Mesenchymal stem cell (in vitro differentiated cells and primary cell): Measurements from ENCODE around the gene PANK1.
A peak's percentile ranks its signal among the peaks of the same experiment; 100 is the strongest.

ENCODE experiments used
- DNase-seq: peaks from one replicate; pipeline ENCODE4 v3.0.0-alpha.2; 2013
- H2AFZ ChIP-seq: one replicate; pipeline ENCODE4 v1.6.1; 2013; ENCODE audit warnings: low read depth, mild to moderate bottlenecking, control low read depth, inconsistent platforms, low read length, moderate library complexity
- H2AK5ac ChIP-seq: 2 replicates; pipeline ENCODE4 v1.6.1; 2013; ENCODE audit warnings: low read length, moderate library complexity, mild to moderate bottlenecking, inconsistent platforms; ENCODE audit not compliant: severe bottlenecking
- H2BK120ac ChIP-seq: one replicate; pipeline ENCODE4 v1.6.1; 2013; ENCODE audit warnings: low read depth, mild to moderate bottlenecking, inconsistent platforms, low read length, moderate library complexity
- H2BK12ac ChIP-seq, 2 experiments: one replicate each; pipeline ENCODE4 v1.6.1; 2013; ENCODE audit warnings: inconsistent platforms in 2 of 2, low read length in 2 of 2, mild to moderate bottlenecking in 2 of 2, moderate library complexity in 2 of 2, control low read depth in 1 of 2
- H2BK15ac ChIP-seq: one replicate; pipeline ENCODE4 v1.6.1; 2013; ENCODE audit warnings: mild to moderate bottlenecking, low read depth, inconsistent platforms; ENCODE audit not compliant: poor library complexity, severe bottlenecking
- H2BK5ac ChIP-seq: 2 replicates; pipeline ENCODE4 v1.6.1; 2013; ENCODE audit warnings: low read depth, mild to moderate bottlenecking, low read length, control low read depth, inconsistent platforms; ENCODE audit not compliant: poor library complexity, severe bottlenecking
- H3K14ac ChIP-seq, 2 experiments: one replicate each; pipeline ENCODE4 v1.6.1; 2013; ENCODE audit warnings: inconsistent platforms in 2 of 2, low read length in 2 of 2, control low read depth in 1 of 2, mild to moderate bottlenecking in 1 of 2, moderate library complexity in 1 of 2
- H3K18ac ChIP-seq, 2 experiments: one replicate each; pipeline ENCODE4 v1.6.1; 2013; ENCODE audit warnings: inconsistent platforms in 2 of 2, low read length in 2 of 2, control low read depth in 1 of 2, low read depth in 1 of 2, mild to moderate bottlenecking in 1 of 2
- H3K23ac ChIP-seq, 2 experiments: one replicate each; pipeline ENCODE4 v1.6.1; 2013; ENCODE audit warnings: inconsistent platforms in 2 of 2, low read length in 2 of 2, mild to moderate bottlenecking in 2 of 2, moderate library complexity in 2 of 2, control low read depth in 1 of 2
- H3K27ac ChIP-seq: 2 replicates; pipeline ENCODE4 v1.5.1; 2013; ENCODE audit warnings: mild to moderate bottlenecking, moderate library complexity, low read length, control low read depth, inconsistent platforms; ENCODE audit not compliant: poor library complexity, severe bottlenecking
- H3K27me3 ChIP-seq, 2 experiments: 2 replicates each; pipeline versions ENCODE4 v1.6.1 to v1.7.0; 2013; ENCODE audit warnings: low read length in 2 of 2, mild to moderate bottlenecking in 2 of 2, moderate library complexity in 2 of 2, control low read depth in 1 of 2, inconsistent platforms in 1 of 2; ENCODE audit not compliant: control insufficient read depth in 1 of 2, insufficient read depth in 1 of 2
- H3K36me3 ChIP-seq, 2 experiments: 2 replicates each; pipeline versions ENCODE4 v1.6.1 to v1.7.0; 2013; ENCODE audit warnings: low read length in 2 of 2, control low read depth in 1 of 2, inconsistent platforms in 1 of 2, low read depth in 1 of 2, mild to moderate bottlenecking in 1 of 2; ENCODE audit not compliant: insufficient read depth in 2 of 2, control insufficient read depth in 1 of 2
- H3K4ac ChIP-seq, 2 experiments: one replicate each; pipeline ENCODE4 v1.6.1; 2013; ENCODE audit warnings: inconsistent platforms in 2 of 2, low read length in 2 of 2, mild to moderate bottlenecking in 2 of 2, moderate library complexity in 2 of 2, control low read depth in 1 of 2, low read depth in 1 of 2
- H3K4me1 ChIP-seq: 2 replicates; pipeline ENCODE4 v1.6.1; 2013; ENCODE audit warnings: low read depth, low read length, control low read depth; ENCODE audit not compliant: control insufficient read depth, insufficient read depth
- H3K4me2 ChIP-seq: 2 replicates; pipeline ENCODE4 v1.6.1; 2013; ENCODE audit warnings: low read length, mild to moderate bottlenecking, inconsistent platforms; ENCODE audit not compliant: poor library complexity, severe bottlenecking
- H3K4me3 ChIP-seq, 2 experiments: 2 replicates each; pipeline versions ENCODE4 v1.5.1 to v1.7.0; 2013; ENCODE audit warnings: low read length in 2 of 2, mild to moderate bottlenecking in 2 of 2, control low read depth in 1 of 2, low read depth in 1 of 2; ENCODE audit not compliant: insufficient read depth in 1 of 2
- H3K79me1 ChIP-seq: replicated peaks from 2 replicates; pipeline ENCODE4 v1.6.1; 2013; ENCODE audit warnings: mild to moderate bottlenecking, control low read depth, low read length, inconsistent platforms; ENCODE audit not compliant: poor library complexity, severe bottlenecking
- H3K9ac ChIP-seq: 2 replicates; pipeline ENCODE4 v1.7.0; 2013; ENCODE audit warnings: mild to moderate bottlenecking, low read length, moderate library complexity
- H3K9me3 ChIP-seq: 2 replicates; pipeline ENCODE4 v1.7.0; 2013; ENCODE audit warnings: mild to moderate bottlenecking, low read length; ENCODE audit not compliant: control insufficient read depth
- H4K8ac ChIP-seq: one replicate; pipeline ENCODE4 v1.6.1; 2013; ENCODE audit warnings: inconsistent platforms, mild to moderate bottlenecking, low read length, moderate library complexity
- H4K91ac ChIP-seq: one replicate; pipeline ENCODE4 v1.6.1; 2013; ENCODE audit warnings: mild to moderate bottlenecking, low read length, inconsistent platforms
- WGBS: methylation state at CpG from one replicate; pipeline ENCODE4 v1.1.7; 2013; ENCODE audit warnings: mixed read lengths; 5-methylcytosine and 5-hydroxymethylcytosine counted together

PANK1 gene

DNA sequence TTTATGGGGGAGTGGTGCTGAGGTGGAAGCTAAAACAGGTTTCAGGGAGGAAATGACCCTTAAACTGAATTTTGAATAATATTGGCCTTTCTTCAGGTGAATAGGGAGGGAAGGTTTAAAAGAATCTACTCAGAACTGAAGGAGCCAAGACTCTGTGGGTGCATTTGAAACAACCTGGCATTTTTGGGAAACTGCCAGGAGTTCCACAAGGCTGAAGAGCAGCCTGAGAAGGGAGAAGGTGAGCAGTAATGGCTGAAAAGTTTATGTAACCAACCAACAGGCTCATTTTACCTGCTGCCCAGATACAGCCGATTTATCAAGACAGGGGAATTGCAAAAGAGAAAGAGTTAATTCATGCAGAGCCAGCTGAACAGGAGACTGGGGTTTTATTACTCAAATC is 4.0 kb upstream of the PANK1 start:
- WGBS: 100% methylated on average over 1 of the region's 1 CpG
- H3K9ac ChIP-seq: no peak overlapping the region

DNA sequence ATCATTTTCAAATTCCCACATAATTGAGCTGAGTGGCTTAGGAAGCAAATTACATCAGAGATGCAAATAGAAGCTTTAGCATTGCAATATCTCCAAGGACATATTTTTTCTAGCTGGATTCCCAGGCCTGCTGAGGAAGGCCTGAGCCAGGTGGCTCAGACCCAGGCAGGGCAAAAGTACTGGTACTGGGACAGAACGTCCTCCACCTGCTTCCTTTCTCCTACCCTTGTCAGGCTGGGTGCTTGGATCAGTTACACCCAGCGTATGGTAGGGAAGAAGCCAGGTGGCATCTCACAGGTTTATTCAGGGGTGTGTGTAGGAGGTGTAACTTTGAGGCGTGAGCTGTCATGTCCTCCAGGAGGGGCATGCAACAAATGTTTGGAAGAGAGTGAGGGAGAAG is 3.0 kb upstream of the PANK1 start:
- Histone ChIP-seq H3K27ac (no peak overlapping the region), H3K4me1 (peaks cover 1% of the 10 kb centered on the region), H3K36me3 (no peaks in the 10 kb centered on the region), H2BK15ac (no peak overlapping the region), H3K4ac (no peak overlapping the region), H2BK12ac (no peak overlapping the region), H2AFZ (no peak overlapping the region), H3K9me3 (no peaks in the 10 kb centered on the region), H2BK5ac (no peak overlapping the region), H2AK5ac (no peak overlapping the region), H2BK120ac (no peak overlapping the region), H3K4me2 (no peak overlapping the region), H4K91ac (no peak overlapping the region), H3K9ac (no peak overlapping the region), H3K79me1 (no peaks in the 10 kb centered on the region), H3K27me3 (no peaks in the 10 kb centered on the region), H3K23ac (no peak overlapping the region), H3K18ac (no peak overlapping the region), H3K14ac (no peak overlapping the region), H4K8ac (peak overlapping the region; percentile 31), H3K4me3 (no peak overlapping the region)
- 70% methylated on average over 2 of the region's 3 CpGs for WGBS
- DNase-seq: no peak

More for the DNA sequence above, 4.0 kb upstream of the PANK1 start:
- Histone ChIP-seq H3K27me3 (no peaks in the 10 kb centered on the region), H3K14ac (no peak overlapping the region), H2AK5ac (peak overlapping the region; percentile 57), H3K9me3 (no peaks in the 10 kb centered on the region), H3K27ac (no peak overlapping the region), H4K91ac (no peak overlapping the region), H4K8ac (no peak overlapping the region), H2BK5ac (no peak overlapping the region), H3K18ac (no peak overlapping the region), H2BK120ac (no peak overlapping the region), H3K36me3 (no peaks in the 10 kb centered on the region), H3K4me3 (no peak overlapping the region), H2BK12ac (no peak overlapping the region), H3K4me1 (peaks cover 1% of the 10 kb centered on the region), H3K23ac (no peak overlapping the region), H2AFZ (no peak overlapping the region), H3K4me2 (no peak overlapping the region), H3K79me1 (no peaks in the 10 kb centered on the region), H3K4ac (no peak overlapping the region), H2BK15ac (no peak overlapping the region)
- no peak for DNase-seq

DNA sequence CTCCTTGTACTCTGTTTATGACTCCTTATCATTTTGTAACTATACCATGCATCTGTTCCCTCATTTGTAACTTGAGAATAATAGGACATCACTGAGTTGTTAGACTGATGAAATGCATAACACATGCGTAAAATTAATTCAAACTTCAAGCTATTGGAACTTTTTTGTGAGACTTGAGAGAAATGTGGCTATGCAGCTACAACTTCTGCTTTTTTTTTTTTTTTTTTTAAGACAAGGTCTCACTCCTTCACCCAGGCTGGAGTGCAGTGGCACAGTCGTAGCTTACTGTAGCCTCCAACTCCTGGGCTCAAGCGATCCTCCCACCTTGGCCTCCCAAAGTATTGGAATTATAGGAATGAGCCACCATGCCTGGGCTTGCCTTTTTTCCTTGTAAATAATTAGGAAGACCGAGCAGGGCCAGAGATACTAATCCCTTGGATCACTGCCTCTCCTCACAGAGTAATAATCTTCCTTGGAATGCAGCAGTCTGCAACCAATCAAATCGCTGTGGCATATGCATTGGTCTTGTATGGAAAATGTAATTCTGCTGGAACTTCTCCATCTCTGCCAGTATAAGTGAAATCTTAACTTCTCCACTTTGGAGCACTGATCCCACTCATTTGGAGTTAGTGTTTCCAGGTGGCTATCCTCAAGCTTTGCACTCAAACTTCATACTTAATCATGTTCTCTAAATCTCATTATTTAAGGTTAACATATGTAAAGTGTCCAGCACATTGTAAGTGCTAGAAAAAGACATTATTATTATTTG is 2.0 kb upstream of the PANK1 start:
- no peak overlapping the region for H4K8ac ChIP-seq

DNA sequence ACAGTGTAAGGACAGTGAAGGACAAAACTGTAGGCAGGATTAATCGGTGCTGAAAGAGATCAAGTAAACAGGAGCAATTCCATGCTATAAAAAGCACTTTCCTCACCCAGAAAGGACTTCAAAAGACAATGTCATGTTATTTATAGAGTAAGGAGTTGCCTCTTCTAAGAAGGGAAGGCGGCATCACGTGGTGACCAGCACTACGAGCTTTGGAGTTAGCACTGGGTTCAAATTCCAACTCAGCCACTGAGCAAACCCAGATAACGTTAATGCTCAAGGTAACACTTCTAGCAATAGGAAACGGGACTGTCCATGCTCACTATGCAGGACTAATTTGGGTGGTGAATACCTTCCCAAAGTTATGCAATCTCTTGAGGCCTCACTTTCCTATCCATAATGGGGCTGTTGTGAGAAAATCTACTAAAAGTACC is 715 bp upstream of the PANK1 start:
- Histone ChIP-seq H2BK120ac (no peak overlapping the region), H2BK15ac (no peak overlapping the region), H2BK12ac (no peak overlapping the region), H2AK5ac (no peak overlapping the region), H3K4me3 (peak overlapping the region in 1 of 2 experiments; percentile 89), H3K14ac (no peak overlapping the region), H3K9ac (peak overlapping the region; percentile 87), H3K27me3 (no peaks in the 10 kb centered on the region), H2AFZ (no peak overlapping the region), H3K9me3 (no peaks in the 10 kb centered on the region), H3K4ac (no peak overlapping the region), H2BK5ac (no peak overlapping the region), H4K91ac (no peak overlapping the region), H3K23ac (no peak overlapping the region), H3K36me3 (no peaks in the 10 kb centered on the region), H3K18ac (no peak overlapping the region), H3K79me1 (peaks cover 4% of the 10 kb centered on the region), H3K4me2 (peak overlapping the region; percentile 7), H3K27ac (peak overlapping the region; percentile 73), H3K4me1 (no peaks in the 10 kb centered on the region), H4K8ac (no peak overlapping the region)
- WGBS: 51% methylated on average over 5 of the region's 6 CpGs
- no peak for DNase-seq

More for the DNA sequence above, 2.0 kb upstream of the PANK1 start:
- Histone ChIP-seq H4K91ac (no peak overlapping the region), H3K9ac (no peak overlapping the region), H3K4me2 (no peak overlapping the region), H2BK12ac (no peak overlapping the region), H3K4me3 (no peak overlapping the region), H3K4me1 (no peaks in the 10 kb centered on the region), H2AK5ac (no peak overlapping the region), H3K4ac (no peak overlapping the region), H3K23ac (no peak overlapping the region), H2BK15ac (no peak overlapping the region), H3K9me3 (no peaks in the 10 kb centered on the region), H2AFZ (no peak overlapping the region), H3K18ac (no peak overlapping the region), H3K14ac (no peak overlapping the region), H3K79me1 (peaks cover 1% of the 10 kb centered on the region), H2BK5ac (no peak overlapping the region), H3K27ac (no peak overlapping the region), H3K27me3 (no peaks in the 10 kb centered on the region), H3K36me3 (no peaks in the 10 kb centered on the region), H2BK120ac (no peak overlapping the region)
- 85% methylated on average over 3 of the region's 5 CpGs for WGBS
- no peak for DNase-seq
